Neural crest cell (in vitro differentiated cells): ENCODE measurements around the gene CD200R1. TPM values are rescaled to one million over a fixed set of nuclear protein-coding genes. Genes with fewer than 3 reads are reported as not detected.

ENCODE experiments used
- DNase-seq: peaks from one replicate; pipeline ENCODE4 v3.0.0; 2021; ENCODE audit warnings: low read depth, mixed read lengths, low spot score
- H3K27ac Mint-ChIP-seq: one replicate; pipeline ENCODE4 v1.8.0; 2021; ENCODE audit warnings: mild to moderate bottlenecking, mixed read lengths; ENCODE audit not compliant: unreplicated experiment
- H3K27me3 Mint-ChIP-seq: 2 replicates; pipeline ENCODE4 v1.8.0; 2021; ENCODE audit warnings: low read depth, mild to moderate bottlenecking, mixed read lengths
- H3K36me3 Mint-ChIP-seq: 2 replicates; pipeline ENCODE4 v1.8.0; 2021; ENCODE audit warnings: low read depth, mild to moderate bottlenecking, mixed read lengths
- H3K4me1 Mint-ChIP-seq: 2 replicates; pipeline ENCODE4 v1.8.0; 2021; ENCODE audit warnings: mixed read lengths
- H3K4me3 Mint-ChIP-seq: one replicate; pipeline ENCODE4 v1.8.0; 2021; ENCODE audit warnings: mild to moderate bottlenecking, mixed read lengths
- H3K9me3 Mint-ChIP-seq: 2 replicates; pipeline ENCODE4 v1.8.0; 2021; ENCODE audit warnings: mixed read lengths
- CTCF ChIP-seq: fragments of 200-600 bp; sonication (generic); conservative IDR thresholded peaks from 2 replicates; pipeline ENCODE4 v1.5.0; 2021; ENCODE audit warnings: antibody characterized with exemption, mild to moderate bottlenecking
- total RNA-seq: library from RNA; stranded (reverse); gene quantifications from 2 replicates; pipeline ENCODE4 v1.2.1, GENCODE V29; 2021

Gene CD200R1
- total RNA-seq, 1 donor from 2014 or later = not detected

GRCh38 chr3:112965656-112966055, 9.2 kb downstream of the CD200R1 start:
- no peak for TF ChIP-seq CTCF
- Mint-ChIP-seq H3K9me3 (peaks cover 10% of the 10 kb centered on the region), H3K4me1 (no peaks in the 10 kb centered on the region), H3K4me3 (no peak overlapping the region), H3K27ac (no peak overlapping the region), H3K27me3 (peaks cover 3% of the 10 kb centered on the region), H3K36me3 (peaks cover 4% of the 10 kb centered on the region)
- DNase-seq = no peak

GRCh38 chr3:112963683-112964082, 11.2 kb downstream of the CD200R1 start:
- TF ChIP-seq CTCF = no peak
- no peak for DNase-seq
- peaks cover 10% of the 10 kb centered on the region for H3K9me3 Mint-ChIP-seq
- H3K4me3 Mint-ChIP-seq = no peak overlapping the region
- no peaks in the 10 kb centered on the region for H3K4me1 Mint-ChIP-seq
- no peak overlapping the region for H3K27ac Mint-ChIP-seq
- H3K36me3 Mint-ChIP-seq = peaks cover 4% of the 10 kb centered on the region
- H3K27me3 Mint-ChIP-seq = peaks cover 3% of the 10 kb centered on the region

- peaks cover 9% of the 10 kb centered on the region for H3K9me3 Mint-ChIP-seq
- peaks cover 6% of the 10 kb centered on the region for H3K36me3 Mint-ChIP-seq
- H3K27ac Mint-ChIP-seq = no peak overlapping the region
- no peak for DNase-seq
- TF ChIP-seq CTCF = no peak
- H3K4me1 Mint-ChIP-seq = no peaks in the 10 kb centered on the region
- H3K27me3 Mint-ChIP-seq = no peaks in the 10 kb centered on the region
- H3K4me3 Mint-ChIP-seq = no peak overlapping the region
Measured at GRCh38 chr3:112958811-112959560, 15.9 kb downstream of the CD200R1 start.

- TF ChIP-seq CTCF = no peak
- DNase-seq = no peak
- peaks cover 8% of the 10 kb centered on the region for H3K9me3 Mint-ChIP-seq
- H3K27ac Mint-ChIP-seq = no peak overlapping the region
- no peaks in the 10 kb centered on the region for H3K27me3 Mint-ChIP-seq
- no peaks in the 10 kb centered on the region for H3K4me1 Mint-ChIP-seq
- peaks cover 2% of the 10 kb centered on the region for H3K36me3 Mint-ChIP-seq
- H3K4me3 Mint-ChIP-seq = no peak overlapping the region
Measured at GRCh38 chr3:112956351-112956750, 18.6 kb downstream of the CD200R1 start.

DNA sequence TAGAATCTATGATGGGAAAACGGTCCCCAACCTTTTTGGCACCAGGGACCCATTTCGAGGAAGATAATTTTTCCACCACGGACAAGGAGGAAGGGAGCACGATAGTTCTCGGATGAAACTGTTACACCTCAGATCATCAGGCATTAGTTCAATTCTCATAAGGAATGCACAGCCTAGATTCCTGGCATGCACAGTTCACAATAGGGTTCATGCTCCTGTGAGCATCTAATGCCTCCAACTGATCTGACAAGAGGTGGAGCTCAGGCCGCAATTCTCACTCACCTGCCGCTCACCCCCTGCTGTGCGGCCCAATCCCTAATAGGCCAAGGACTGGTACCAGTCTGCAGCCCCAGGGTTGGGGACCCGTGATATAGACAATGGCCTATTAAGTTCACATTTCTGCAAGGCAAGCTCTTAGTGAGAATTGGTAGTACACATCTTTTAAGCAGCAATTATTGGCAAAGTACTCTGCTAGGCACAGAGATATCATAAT, 26.5 kb downstream of the CD200R1 start:
- Mint-ChIP-seq H3K4me3 (no peak overlapping the region), H3K27me3 (no peaks in the 10 kb centered on the region), H3K9me3 (peaks cover 4% of the 10 kb centered on the region), H3K36me3 (no peaks in the 10 kb centered on the region), H3K27ac (no peak overlapping the region), H3K4me1 (no peaks in the 10 kb centered on the region)
- DNase-seq = no peak
- TF ChIP-seq CTCF = no peak
